ENCODE results near the gene KRT31. TPM values are rescaled to one million over a fixed set of nuclear protein-coding genes. Genes with fewer than 3 reads are reported as not detected.

Gene KRT31
- total and polyA plus RNA-seq, 2 of the 8 experiments (the other 6 are each of a cell fraction or from before 2014, with no cell fraction given) = not detected

DNA sequence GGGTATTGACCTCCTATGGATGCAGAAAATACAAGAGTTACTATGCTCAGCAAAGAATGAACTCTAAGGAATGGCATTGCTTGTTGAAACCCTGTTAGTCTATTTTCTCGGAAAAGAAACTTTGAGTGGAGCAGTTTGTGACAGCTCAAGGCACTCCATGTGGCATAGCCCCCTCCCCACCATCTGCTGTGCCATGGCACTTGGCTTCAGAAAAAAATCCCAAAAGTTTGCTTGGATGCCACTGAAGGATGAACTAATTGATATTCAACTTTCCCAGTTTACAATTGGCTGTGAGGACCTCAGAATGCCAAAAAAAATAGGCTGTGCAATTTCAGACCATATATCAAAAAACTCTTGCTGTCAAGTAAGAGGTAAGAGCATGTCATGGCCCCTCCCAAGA, 1.8 kb downstream of the KRT31 start (continued):
- TF ChIP-seq, protein P1, sequence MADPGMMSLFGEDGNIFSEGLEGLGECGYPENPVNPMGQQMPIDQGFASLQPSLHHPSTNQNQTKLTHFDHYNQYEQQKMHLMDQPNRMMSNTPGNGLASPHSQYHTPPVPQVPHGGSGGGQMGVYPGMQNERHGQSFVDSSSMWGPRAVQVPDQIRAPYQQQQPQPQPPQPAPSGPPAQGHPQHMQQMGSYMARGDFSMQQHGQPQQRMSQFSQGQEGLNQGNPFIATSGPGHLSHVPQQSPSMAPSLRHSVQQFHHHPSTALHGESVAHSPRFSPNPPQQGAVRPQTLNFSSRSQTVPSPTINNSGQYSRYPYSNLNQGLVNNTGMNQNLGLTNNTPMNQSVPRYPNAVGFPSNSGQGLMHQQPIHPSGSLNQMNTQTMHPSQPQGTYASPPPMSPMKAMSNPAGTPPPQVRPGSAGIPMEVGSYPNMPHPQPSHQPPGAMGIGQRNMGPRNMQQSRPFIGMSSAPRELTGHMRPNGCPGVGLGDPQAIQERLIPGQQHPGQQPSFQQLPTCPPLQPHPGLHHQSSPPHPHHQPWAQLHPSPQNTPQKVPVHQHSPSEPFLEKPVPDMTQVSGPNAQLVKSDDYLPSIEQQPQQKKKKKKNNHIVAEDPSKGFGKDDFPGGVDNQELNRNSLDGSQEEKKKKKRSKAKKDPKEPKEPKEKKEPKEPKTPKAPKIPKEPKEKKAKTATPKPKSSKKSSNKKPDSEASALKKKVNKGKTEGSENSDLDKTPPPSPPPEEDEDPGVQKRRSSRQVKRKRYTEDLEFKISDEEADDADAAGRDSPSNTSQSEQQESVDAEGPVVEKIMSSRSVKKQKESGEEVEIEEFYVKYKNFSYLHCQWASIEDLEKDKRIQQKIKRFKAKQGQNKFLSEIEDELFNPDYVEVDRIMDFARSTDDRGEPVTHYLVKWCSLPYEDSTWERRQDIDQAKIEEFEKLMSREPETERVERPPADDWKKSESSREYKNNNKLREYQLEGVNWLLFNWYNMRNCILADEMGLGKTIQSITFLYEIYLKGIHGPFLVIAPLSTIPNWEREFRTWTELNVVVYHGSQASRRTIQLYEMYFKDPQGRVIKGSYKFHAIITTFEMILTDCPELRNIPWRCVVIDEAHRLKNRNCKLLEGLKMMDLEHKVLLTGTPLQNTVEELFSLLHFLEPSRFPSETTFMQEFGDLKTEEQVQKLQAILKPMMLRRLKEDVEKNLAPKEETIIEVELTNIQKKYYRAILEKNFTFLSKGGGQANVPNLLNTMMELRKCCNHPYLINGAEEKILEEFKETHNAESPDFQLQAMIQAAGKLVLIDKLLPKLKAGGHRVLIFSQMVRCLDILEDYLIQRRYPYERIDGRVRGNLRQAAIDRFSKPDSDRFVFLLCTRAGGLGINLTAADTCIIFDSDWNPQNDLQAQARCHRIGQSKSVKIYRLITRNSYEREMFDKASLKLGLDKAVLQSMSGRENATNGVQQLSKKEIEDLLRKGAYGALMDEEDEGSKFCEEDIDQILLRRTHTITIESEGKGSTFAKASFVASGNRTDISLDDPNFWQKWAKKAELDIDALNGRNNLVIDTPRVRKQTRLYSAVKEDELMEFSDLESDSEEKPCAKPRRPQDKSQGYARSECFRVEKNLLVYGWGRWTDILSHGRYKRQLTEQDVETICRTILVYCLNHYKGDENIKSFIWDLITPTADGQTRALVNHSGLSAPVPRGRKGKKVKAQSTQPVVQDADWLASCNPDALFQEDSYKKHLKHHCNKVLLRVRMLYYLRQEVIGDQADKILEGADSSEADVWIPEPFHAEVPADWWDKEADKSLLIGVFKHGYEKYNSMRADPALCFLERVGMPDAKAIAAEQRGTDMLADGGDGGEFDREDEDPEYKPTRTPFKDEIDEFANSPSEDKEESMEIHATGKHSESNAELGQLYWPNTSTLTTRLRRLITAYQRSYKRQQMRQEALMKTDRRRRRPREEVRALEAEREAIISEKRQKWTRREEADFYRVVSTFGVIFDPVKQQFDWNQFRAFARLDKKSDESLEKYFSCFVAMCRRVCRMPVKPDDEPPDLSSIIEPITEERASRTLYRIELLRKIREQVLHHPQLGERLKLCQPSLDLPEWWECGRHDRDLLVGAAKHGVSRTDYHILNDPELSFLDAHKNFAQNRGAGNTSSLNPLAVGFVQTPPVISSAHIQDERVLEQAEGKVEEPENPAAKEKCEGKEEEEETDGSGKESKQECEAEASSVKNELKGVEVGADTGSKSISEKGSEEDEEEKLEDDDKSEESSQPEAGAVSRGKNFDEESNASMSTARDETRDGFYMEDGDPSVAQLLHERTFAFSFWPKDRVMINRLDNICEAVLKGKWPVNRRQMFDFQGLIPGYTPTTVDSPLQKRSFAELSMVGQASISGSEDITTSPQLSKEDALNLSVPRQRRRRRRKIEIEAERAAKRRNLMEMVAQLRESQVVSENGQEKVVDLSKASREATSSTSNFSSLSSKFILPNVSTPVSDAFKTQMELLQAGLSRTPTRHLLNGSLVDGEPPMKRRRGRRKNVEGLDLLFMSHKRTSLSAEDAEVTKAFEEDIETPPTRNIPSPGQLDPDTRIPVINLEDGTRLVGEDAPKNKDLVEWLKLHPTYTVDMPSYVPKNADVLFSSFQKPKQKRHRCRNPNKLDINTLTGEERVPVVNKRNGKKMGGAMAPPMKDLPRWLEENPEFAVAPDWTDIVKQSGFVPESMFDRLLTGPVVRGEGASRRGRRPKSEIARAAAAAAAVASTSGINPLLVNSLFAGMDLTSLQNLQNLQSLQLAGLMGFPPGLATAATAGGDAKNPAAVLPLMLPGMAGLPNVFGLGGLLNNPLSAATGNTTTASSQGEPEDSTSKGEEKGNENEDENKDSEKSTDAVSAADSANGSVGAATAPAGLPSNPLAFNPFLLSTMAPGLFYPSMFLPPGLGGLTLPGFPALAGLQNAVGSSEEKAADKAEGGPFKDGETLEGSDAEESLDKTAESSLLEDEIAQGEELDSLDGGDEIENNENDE (IDR thresholded peaks at IDR 0.05; ENCODE audit: insufficient replicate concordance, low read length) = no peak
- TF ChIP-seq CEBPB (IDR thresholded peaks at IDR 0.05; ENCODE audit: low read depth, low read length) (no peak), KDM5A (IDR thresholded peaks at IDR 0.05; ENCODE audit: low read length) (no peak)
